ENCODE data around the gene ATP7B.

DNA sequence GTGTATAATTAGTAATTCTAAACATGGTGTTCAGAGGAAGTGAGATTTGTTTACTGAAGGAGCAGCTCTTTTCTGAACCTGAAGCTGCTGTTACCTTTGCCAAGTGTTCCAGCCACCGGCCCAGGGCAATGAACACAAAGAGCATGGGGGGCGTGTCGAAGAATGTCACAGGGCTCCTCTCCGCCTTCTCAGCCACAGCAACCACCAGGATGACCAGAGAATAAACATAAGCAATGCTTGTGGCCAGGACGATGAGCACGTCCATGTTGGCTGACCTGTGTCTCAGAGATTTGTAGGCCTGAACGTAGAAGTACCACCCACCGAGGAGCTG, 53.1 kb downstream of the ATP7B start:
- TF ChIP-seq ZNF274 (IDR thresholded peaks at IDR 0.05; ENCODE audit: low read depth, low read length) (no peak), SUZ12 (IDR thresholded peaks at IDR 0.05; ENCODE audit: extremely low read depth, insufficient read depth, insufficient read length) (no peak)

Measured in NT2/D1 (cell line).